DOHH2 (cell line): ENCODE measurements around the gene MYH13.

Source experiments
- CTCF ChIP-seq: fragments of 200-600 bp; sonication (generic); IDR thresholded peaks from one replicate; pipeline ENCODE4 v1.5.1; 2014; ENCODE audit warnings: antibody characterized with exemption, mild to moderate bottlenecking, low read depth, low read length; ENCODE audit not compliant: poor library complexity, severe bottlenecking
- EZH2phosphoT487 ChIP-seq: fragments of 200-600 bp; sonication (generic); IDR thresholded peaks from 2 replicates; pipeline ENCODE4 v1.6.1; 2017; ENCODE audit warnings: borderline replicate concordance, mild to moderate bottlenecking, antibody characterized with exemption, low read length, moderate library complexity, mixed read lengths

GRCh38 chr17:10337136-10337535 lies 35.7 kb downstream of the MYH13 start:
- TF ChIP-seq CTCF = no peak
- no peak for TF ChIP-seq EZH2phosphoT487
